ENCODE data around the gene ZG16.
"Not testable (repeated sequence)": the region's sequence is repeated elsewhere in the genome, so short reads cannot be mapped to it uniquely, and the experiment has no call there.

ZG16 gene

GRCh38 chr16:29789775-29790182 lies 11.7 kb downstream of the ZG16 start:
- DNase-seq = no peak

GRCh38 chr16:29790183-29790948 lies 12.3 kb downstream of the ZG16 start, which contains the start of gene KIF22:
TSS of gene KIF22 (plus strand) at chr16:29790751. CDS start at chr16:29790760, 9 bp downstream.
- peak; percentile 99 for DNase-seq

GRCh38 chr16:29790949-29791844 lies 13.1 kb downstream of the ZG16 start:
- DNase-seq = no peak

GRCh38 chr16:29791845-29792807 lies 14.1 kb downstream of the ZG16 start:
- no peak for DNase-seq

GRCh38 chr16:29793153-29793552 lies 15.1 kb downstream of the ZG16 start:
- DNase-seq = not testable (repeated sequence)

- no peak for DNase-seq
Measured at GRCh38 chr16:29794231-29794710, 16.2 kb downstream of the ZG16 start.

GRCh38 chr16:29802416-29802935 lies 24.4 kb downstream of the ZG16 start:
- DNase-seq = no peak

- no peak for DNase-seq
Measured at GRCh38 chr16:29804020-29804419, 26.0 kb downstream of the ZG16 start.

- DNase-seq = peak; percentile 62
Measured at GRCh38 chr16:29804455-29805231, 26.6 kb downstream of the ZG16 start.

- DNase-seq = peak; percentile 98
Measured at GRCh38 chr16:29805232-29806098, 27.4 kb downstream of the ZG16 start.

- no peak for DNase-seq
Measured at GRCh38 chr16:29806099-29806579, 28.1 kb downstream of the ZG16 start, which contains the start of gene MAZ. TSS of gene MAZ (plus strand) at chr16:29806529. CDS start at chr16:29806702, 173 bp downstream.

- DNase-seq = peak; percentile 85
Measured at GRCh38 chr16:29806641-29807425, 28.8 kb downstream of the ZG16 start.

GRCh38 chr16:29807426-29808218 lies 29.6 kb downstream of the ZG16 start:
- DNase-seq = peak; percentile 94

GRCh38 chr16:29808219-29808900 lies 30.3 kb downstream of the ZG16 start:
- DNase-seq = no peak

GRCh38 chr16:29809031-29809747 lies 31.1 kb downstream of the ZG16 start:
- no peak for DNase-seq

GRCh38 chr16:29809850-29810698 lies 32.0 kb downstream of the ZG16 start:
- peak; percentile 43 for DNase-seq
